ENCODE measurements around the gene TMEM209.

The TMEM209 gene

GRCh38 chr7:130182990-130183389 is 22.2 kb downstream of the TMEM209 start:
- H3F3A ChIP-seq (ENCODE audit: control insufficient read depth, insufficient read depth): no peaks in the 10 kb centered on the region
- no peaks in the 10 kb centered on the region for H3K9me2 ChIP-seq (replicated peaks; ENCODE audit: control insufficient read depth, low read length)
- H3K27me3 ChIP-seq (ENCODE audit: control insufficient read depth, low read length): no peaks in the 10 kb centered on the region
- no peak for TF ChIP-seq EZH2phosphoT487 (IDR thresholded peaks at IDR 0.05; ENCODE audit: borderline replicate concordance, low read length)
- TF ChIP-seq, protein P1, sequence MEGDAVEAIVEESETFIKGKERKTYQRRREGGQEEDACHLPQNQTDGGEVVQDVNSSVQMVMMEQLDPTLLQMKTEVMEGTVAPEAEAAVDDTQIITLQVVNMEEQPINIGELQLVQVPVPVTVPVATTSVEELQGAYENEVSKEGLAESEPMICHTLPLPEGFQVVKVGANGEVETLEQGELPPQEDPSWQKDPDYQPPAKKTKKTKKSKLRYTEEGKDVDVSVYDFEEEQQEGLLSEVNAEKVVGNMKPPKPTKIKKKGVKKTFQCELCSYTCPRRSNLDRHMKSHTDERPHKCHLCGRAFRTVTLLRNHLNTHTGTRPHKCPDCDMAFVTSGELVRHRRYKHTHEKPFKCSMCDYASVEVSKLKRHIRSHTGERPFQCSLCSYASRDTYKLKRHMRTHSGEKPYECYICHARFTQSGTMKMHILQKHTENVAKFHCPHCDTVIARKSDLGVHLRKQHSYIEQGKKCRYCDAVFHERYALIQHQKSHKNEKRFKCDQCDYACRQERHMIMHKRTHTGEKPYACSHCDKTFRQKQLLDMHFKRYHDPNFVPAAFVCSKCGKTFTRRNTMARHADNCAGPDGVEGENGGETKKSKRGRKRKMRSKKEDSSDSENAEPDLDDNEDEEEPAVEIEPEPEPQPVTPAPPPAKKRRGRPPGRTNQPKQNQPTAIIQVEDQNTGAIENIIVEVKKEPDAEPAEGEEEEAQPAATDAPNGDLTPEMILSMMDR (IDR thresholded peaks at IDR 0.05; ENCODE audit: low read depth, low read length, poor library complexity, severe bottlenecking): no peak
- H4K20me1 ChIP-seq (ENCODE audit: control insufficient read depth, insufficient read depth, low read depth, low read length): no peaks in the 10 kb centered on the region
- no peak overlapping the region for H3K4me3 ChIP-seq (ENCODE audit: low read length)
- H3K79me2 ChIP-seq (ENCODE audit: control insufficient read depth, low read length): peaks cover 3% of the 10 kb centered on the region; the same call in 1 of the 2 replicates
- H3K4me1 ChIP-seq (ENCODE audit: control insufficient read depth, low read length): no peaks in the 10 kb centered on the region
- H3K36me3 ChIP-seq (ENCODE audit: control insufficient read depth, low read length): peaks cover 88% of the 10 kb centered on the region
- no peak overlapping the region for H3K27ac ChIP-seq (ENCODE audit: low read depth, low read length)
- H3K4me2 ChIP-seq (ENCODE audit: low read length): no peak overlapping the region
- no peaks in the 10 kb centered on the region for H3K9me3 ChIP-seq (ENCODE audit: control insufficient read depth, insufficient read depth, low read length)

DNA sequence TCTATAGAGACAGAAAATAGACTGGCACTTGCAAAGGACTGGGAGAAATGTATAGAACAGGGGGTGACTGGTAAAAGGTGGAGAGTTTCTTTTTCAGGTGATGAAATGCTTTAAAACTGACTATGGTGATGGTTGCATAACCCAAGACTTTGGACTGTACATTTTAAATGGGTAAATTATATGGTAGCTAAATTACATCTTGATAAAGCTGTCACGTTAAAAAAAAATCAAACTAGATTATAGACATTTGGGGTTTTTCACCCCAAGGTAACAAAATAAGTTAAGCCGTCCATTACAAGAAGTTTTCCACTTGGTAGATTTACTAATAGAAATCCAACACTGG is 24.0 kb downstream of the TMEM209 start:
- H3K9me3 ChIP-seq (ENCODE audit: control insufficient read depth, insufficient read depth, low read length): no peaks in the 10 kb centered on the region
- H3K27ac ChIP-seq (ENCODE audit: low read depth, low read length): no peak overlapping the region
- no peaks in the 10 kb centered on the region for H3K9me2 ChIP-seq (replicated peaks; ENCODE audit: control insufficient read depth, low read length)
- H3K79me2 ChIP-seq (ENCODE audit: control insufficient read depth, low read length): no peaks in the 10 kb centered on the region
- no peaks in the 10 kb centered on the region; the same call in 1 of the 2 replicates for H3F3A ChIP-seq (ENCODE audit: control insufficient read depth, insufficient read depth)
- H4K20me1 ChIP-seq (ENCODE audit: control insufficient read depth, insufficient read depth, low read depth, low read length): no peaks in the 10 kb centered on the region
- no peak overlapping the region for H3K4me3 ChIP-seq (ENCODE audit: low read length)
- no peaks in the 10 kb centered on the region for H3K27me3 ChIP-seq (ENCODE audit: control insufficient read depth, low read length)
- no peak overlapping the region for H3K4me2 ChIP-seq (ENCODE audit: low read length)
- H3K4me1 ChIP-seq (ENCODE audit: control insufficient read depth, low read length): no peaks in the 10 kb centered on the region
- no peak for TF ChIP-seq EZH2phosphoT487 (IDR thresholded peaks at IDR 0.05; ENCODE audit: borderline replicate concordance, low read length)
- TF ChIP-seq, protein P1 (IDR thresholded peaks at IDR 0.05; ENCODE audit: low read depth, low read length, poor library complexity, severe bottlenecking): no peak
- H3K36me3 ChIP-seq (ENCODE audit: control insufficient read depth, low read length): peaks cover 88% of the 10 kb centered on the region

GRCh38 chr7:130180571-130181262 is 24.5 kb downstream of the TMEM209 start:
- H3K36me3 ChIP-seq (ENCODE audit: control insufficient read depth, low read length): peaks cover 84% of the 10 kb centered on the region
- H3K79me2 ChIP-seq (ENCODE audit: control insufficient read depth, low read length): no peaks in the 10 kb centered on the region
- H3K9me3 ChIP-seq (ENCODE audit: control insufficient read depth, insufficient read depth, low read length): no peaks in the 10 kb centered on the region
- H3K4me1 ChIP-seq (ENCODE audit: control insufficient read depth, low read length): no peaks in the 10 kb centered on the region
- TF ChIP-seq, protein P1 (IDR thresholded peaks at IDR 0.05; ENCODE audit: low read depth, low read length, poor library complexity, severe bottlenecking): no peak
- no peak for TF ChIP-seq EZH2phosphoT487 (IDR thresholded peaks at IDR 0.05; ENCODE audit: borderline replicate concordance, low read length)
- H3K4me3 ChIP-seq (ENCODE audit: low read length): no peak overlapping the region
- no peaks in the 10 kb centered on the region; the same call in 1 of the 2 replicates for H3F3A ChIP-seq (ENCODE audit: control insufficient read depth, insufficient read depth)
- H3K9me2 ChIP-seq (replicated peaks; ENCODE audit: control insufficient read depth, low read length): no peaks in the 10 kb centered on the region
- no peak overlapping the region for H3K4me2 ChIP-seq (ENCODE audit: low read length)
- H4K20me1 ChIP-seq (ENCODE audit: control insufficient read depth, insufficient read depth, low read depth, low read length): no peaks in the 10 kb centered on the region
- no peak overlapping the region for H3K27ac ChIP-seq (ENCODE audit: low read depth, low read length)
- no peaks in the 10 kb centered on the region for H3K27me3 ChIP-seq (ENCODE audit: control insufficient read depth, low read length)
